ENCODE results near the gene C19orf53.

GRCh38 chr19:13783565-13784500 lies 9.6 kb downstream of the C19orf53 start:
- TF ChIP-seq CTCF (IDR thresholded peaks at IDR 0.05) (no peak), POLR2A (IDR thresholded peaks at IDR 0.05) (no peak)
